Erythroblast (primary cell): ENCODE data around the gene KCNH1.

Experiments used
- GATA1 ChIP-seq: IDR thresholded peaks from 2 replicates; pipeline ENCODE4 v1.6.1; 2011; ENCODE audit warnings: low read depth, mild to moderate bottlenecking, control low read depth, low read length, moderate library complexity
- POLR2A ChIP-seq: IDR thresholded peaks from 2 replicates; pipeline ENCODE4 v1.6.1; 2011; ENCODE audit warnings: mild to moderate bottlenecking, low read length

GRCh38 chr1:211088156-211088555 lies 45.8 kb downstream of the KCNH1 start:
- TF ChIP-seq POLR2A (no peak), GATA1 (no peak)
